ENCODE data around the gene IMPDH1.

Gene IMPDH1

DNA sequence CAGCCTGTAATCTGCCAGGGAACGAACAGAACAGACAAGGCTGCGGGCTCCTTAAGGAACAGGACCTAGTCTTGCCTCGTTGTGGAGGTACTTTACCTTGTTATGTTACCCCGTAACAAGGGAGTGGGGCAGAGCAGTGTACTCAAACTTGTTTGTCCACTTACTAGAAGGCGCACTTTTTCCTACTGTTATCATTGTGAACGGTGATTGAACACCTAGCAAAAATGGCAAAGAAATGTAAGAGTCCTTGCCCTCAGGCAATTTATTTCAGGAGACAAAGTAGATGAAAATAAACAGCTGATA, 620 bp upstream of the IMPDH1 start:
- Histone ChIP-seq H3K9me3 (replicated peaks; ENCODE audit: insufficient read depth, low read length) (no peaks in the 10 kb centered on the region), H3K27me3 (replicated peaks; ENCODE audit: insufficient read depth, low read length) (peaks cover 38% of the 10 kb centered on the region), H3K9me2 (replicated peaks; ENCODE audit: insufficient read depth, low read length) (no peaks in the 10 kb centered on the region), H4K20me1 (ENCODE audit: insufficient read depth, low read length) (no peaks in the 10 kb centered on the region), H2AFZ (ENCODE audit: low read length) (peak overlapping the region; percentile 99), H3K36me3 (replicated peaks; ENCODE audit: insufficient read depth, low read length) (no peaks in the 10 kb centered on the region), H3K9ac (ENCODE audit: low read length) (peak overlapping the region; percentile 37; the same call in 1 of the 2 replicates), H3K79me2 (ENCODE audit: low read length) (peaks cover 2% of the 10 kb centered on the region), H3K4me2 (ENCODE audit: low read depth, low read length) (peak overlapping the region; percentile 97), H3K4me3 (ENCODE audit: low read length) (peak overlapping the region; percentile 96), H3K27ac (ENCODE audit: low read length) (no peak overlapping the region), H3K4me1 (ENCODE audit: low read length) (peaks cover 4% of the 10 kb centered on the region; the same call in 1 of the 2 replicates), H3F3A (ENCODE audit: insufficient read depth, low read length) (peaks cover 25% of the 10 kb centered on the region)
- peak; percentile 54 for DNase-seq
- TF ChIP-seq EZH2 (optimal IDR thresholded peaks at IDR 0.05; ENCODE audit: low read depth, low read length) (no peak), EZH2phosphoT487 (IDR thresholded peaks at IDR 0.05; ENCODE audit: low read length) (no peak)
- TF ChIP-seq, protein P1, sequence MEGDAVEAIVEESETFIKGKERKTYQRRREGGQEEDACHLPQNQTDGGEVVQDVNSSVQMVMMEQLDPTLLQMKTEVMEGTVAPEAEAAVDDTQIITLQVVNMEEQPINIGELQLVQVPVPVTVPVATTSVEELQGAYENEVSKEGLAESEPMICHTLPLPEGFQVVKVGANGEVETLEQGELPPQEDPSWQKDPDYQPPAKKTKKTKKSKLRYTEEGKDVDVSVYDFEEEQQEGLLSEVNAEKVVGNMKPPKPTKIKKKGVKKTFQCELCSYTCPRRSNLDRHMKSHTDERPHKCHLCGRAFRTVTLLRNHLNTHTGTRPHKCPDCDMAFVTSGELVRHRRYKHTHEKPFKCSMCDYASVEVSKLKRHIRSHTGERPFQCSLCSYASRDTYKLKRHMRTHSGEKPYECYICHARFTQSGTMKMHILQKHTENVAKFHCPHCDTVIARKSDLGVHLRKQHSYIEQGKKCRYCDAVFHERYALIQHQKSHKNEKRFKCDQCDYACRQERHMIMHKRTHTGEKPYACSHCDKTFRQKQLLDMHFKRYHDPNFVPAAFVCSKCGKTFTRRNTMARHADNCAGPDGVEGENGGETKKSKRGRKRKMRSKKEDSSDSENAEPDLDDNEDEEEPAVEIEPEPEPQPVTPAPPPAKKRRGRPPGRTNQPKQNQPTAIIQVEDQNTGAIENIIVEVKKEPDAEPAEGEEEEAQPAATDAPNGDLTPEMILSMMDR (IDR thresholded peaks at IDR 0.05; ENCODE audit: low read length) = no peak

DNA sequence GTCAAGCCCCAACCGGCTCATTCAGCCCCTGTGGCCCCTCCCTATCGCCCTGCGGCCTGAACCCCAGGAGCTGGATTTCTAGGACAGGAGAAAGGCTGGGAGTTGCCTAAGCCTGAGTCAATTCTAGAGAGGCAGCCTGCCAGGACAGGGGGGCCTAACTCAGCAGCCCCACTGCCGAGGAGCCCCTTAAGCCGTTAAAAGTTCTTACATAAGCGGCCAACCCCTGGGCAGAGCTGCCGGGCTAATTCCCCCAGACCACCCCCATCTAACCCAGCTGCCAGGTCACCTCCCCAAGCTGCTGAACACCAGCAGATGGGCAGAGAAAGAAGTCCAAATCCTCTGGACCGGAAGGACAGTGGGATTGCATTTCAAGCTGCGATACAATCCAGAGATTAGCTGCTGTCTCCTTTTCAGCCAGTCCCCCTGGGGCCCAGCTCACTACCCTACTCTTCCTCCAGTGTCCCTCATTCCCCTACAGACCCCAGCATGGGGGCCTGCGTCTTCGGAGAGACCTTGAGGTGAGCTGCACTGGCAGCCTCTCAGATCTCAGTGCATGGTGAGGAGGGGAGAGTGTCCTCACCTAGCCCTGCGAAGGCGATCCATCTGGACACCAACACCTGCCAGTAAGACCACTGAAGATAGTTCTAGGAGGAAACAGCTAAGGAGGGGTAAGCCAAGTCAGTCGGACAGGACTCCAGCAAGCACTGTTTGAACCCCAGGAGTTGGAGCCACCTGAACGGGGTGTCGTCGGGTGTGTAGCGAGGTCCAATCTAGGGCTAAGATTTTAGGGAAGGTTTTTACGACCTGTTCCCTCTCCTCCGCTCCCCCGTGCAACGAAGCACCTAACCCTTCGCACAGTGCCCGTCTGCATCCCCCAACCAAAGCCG, 830 bp downstream of the IMPDH1 start:
- peaks cover 37% of the 10 kb centered on the region for H3K27me3 ChIP-seq (replicated peaks; ENCODE audit: insufficient read depth, low read length)

GRCh38 chr7:128407751-128408708, 1.8 kb downstream of the IMPDH1 start:
- Histone ChIP-seq H3K9ac (ENCODE audit: low read length) (no peak overlapping the region), H3K4me2 (ENCODE audit: low read depth, low read length) (no peak overlapping the region), H3K79me2 (ENCODE audit: low read length) (peaks cover 23% of the 10 kb centered on the region), H3K36me3 (replicated peaks; ENCODE audit: insufficient read depth, low read length) (no peaks in the 10 kb centered on the region), H3K27ac (ENCODE audit: low read length) (no peak overlapping the region), H3K4me3 (ENCODE audit: low read length) (no peak overlapping the region), H3K27me3 (replicated peaks; ENCODE audit: insufficient read depth, low read length) (peaks cover 27% of the 10 kb centered on the region), H3K9me2 (replicated peaks; ENCODE audit: insufficient read depth, low read length) (no peaks in the 10 kb centered on the region), H3K9me3 (replicated peaks; ENCODE audit: insufficient read depth, low read length) (no peaks in the 10 kb centered on the region), H4K20me1 (ENCODE audit: insufficient read depth, low read length) (no peaks in the 10 kb centered on the region), H3K4me1 (ENCODE audit: low read length) (peaks cover 14% of the 10 kb centered on the region), H3F3A (ENCODE audit: insufficient read depth, low read length) (peaks cover 25% of the 10 kb centered on the region), H2AFZ (ENCODE audit: low read length) (no peak overlapping the region)
- DNase-seq = no peak
- TF ChIP-seq EZH2 (optimal IDR thresholded peaks at IDR 0.05; ENCODE audit: low read depth, low read length) = no peak
- TF ChIP-seq, protein P1 (IDR thresholded peaks at IDR 0.05; ENCODE audit: low read length) = no peak
- no peak for TF ChIP-seq EZH2phosphoT487 (IDR thresholded peaks at IDR 0.05; ENCODE audit: low read length)

More for the DNA sequence above, 830 bp downstream of the IMPDH1 start:
- Histone ChIP-seq H3K36me3 (replicated peaks; ENCODE audit: insufficient read depth, low read length) (no peaks in the 10 kb centered on the region), H3K4me1 (ENCODE audit: low read length) (peaks cover 14% of the 10 kb centered on the region), H3K4me2 (ENCODE audit: low read depth, low read length) (peak overlapping the region; percentile 97), H2AFZ (ENCODE audit: low read length) (peak overlapping the region; percentile 99), H3K9me2 (replicated peaks; ENCODE audit: insufficient read depth, low read length) (no peaks in the 10 kb centered on the region), H3K4me3 (ENCODE audit: low read length) (peak overlapping the region; percentile 96), H3K79me2 (ENCODE audit: low read length) (peaks cover 17% of the 10 kb centered on the region), H3K27ac (ENCODE audit: low read length) (no peak overlapping the region), H3F3A (ENCODE audit: insufficient read depth, low read length) (peaks cover 25% of the 10 kb centered on the region), H3K9ac (ENCODE audit: low read length) (peak overlapping the region; percentile 22; the same call in 1 of the 2 replicates), H3K9me3 (replicated peaks; ENCODE audit: insufficient read depth, low read length) (no peaks in the 10 kb centered on the region), H4K20me1 (ENCODE audit: insufficient read depth, low read length) (no peaks in the 10 kb centered on the region)
- peak; percentile 18 for DNase-seq
- TF ChIP-seq, protein P1 (IDR thresholded peaks at IDR 0.05; ENCODE audit: low read length) = no peak
- TF ChIP-seq EZH2 (optimal IDR thresholded peaks at IDR 0.05; ENCODE audit: low read depth, low read length) = no peak
